GM18505 (cell line): Measurements from ENCODE around the gene GABARAPL2.

ENCODE experiments used
- ATAC-seq: cut with Tn5 transposase; IDR thresholded peaks from one replicate; pipeline ENCODE4 v1.9.1; 2021; ENCODE audit not compliant: unreplicated experiment
- POLR2A ChIP-seq: IDR thresholded peaks from 4 replicates; pipeline ENCODE4 v1.6.1; 2011; ENCODE audit warnings: borderline replicate concordance; ENCODE audit not compliant: insufficient read depth, insufficient read length; ENCODE audit errors: extremely low read depth

GABARAPL2 gene

DNA sequence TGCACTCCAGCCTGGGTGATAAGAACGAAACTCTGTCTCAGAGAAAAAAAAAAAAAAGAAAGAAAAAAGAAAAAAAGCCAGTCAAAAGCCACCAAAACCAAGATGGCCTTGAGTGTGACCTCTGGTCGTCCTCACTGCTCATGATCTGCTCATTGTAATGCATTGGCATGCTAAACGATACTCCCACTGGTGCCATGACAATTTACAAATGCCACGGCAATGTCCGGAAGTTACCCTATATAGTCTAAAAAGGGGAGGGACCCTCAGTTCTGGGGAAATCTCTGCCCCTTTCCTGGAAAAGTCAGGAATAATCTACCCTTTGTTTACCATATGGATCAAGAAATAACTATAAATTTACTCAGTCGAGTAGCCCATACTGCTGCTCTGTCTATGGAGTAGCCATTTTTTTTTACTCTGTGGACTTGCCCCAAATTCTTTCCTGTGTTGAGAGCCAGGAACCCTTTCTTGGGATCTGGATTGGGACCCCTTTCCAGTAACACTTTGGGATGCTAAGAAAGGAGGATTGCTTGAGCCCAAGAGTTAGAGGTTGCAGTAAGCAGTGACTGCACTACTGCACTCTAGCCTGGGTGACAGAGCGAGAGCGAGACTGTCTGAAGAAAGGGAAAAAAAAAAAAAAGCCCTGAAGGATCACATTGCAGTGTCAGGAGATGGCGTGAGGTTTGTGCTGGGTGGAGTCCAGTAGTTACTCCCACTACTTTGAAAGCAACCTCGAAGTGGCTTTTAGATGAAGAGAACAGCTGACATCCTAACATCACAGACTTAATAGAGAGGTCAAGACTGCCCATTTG lies 6.4 kb upstream of the GABARAPL2 start:
- no peak for TF ChIP-seq POLR2A

DNA sequence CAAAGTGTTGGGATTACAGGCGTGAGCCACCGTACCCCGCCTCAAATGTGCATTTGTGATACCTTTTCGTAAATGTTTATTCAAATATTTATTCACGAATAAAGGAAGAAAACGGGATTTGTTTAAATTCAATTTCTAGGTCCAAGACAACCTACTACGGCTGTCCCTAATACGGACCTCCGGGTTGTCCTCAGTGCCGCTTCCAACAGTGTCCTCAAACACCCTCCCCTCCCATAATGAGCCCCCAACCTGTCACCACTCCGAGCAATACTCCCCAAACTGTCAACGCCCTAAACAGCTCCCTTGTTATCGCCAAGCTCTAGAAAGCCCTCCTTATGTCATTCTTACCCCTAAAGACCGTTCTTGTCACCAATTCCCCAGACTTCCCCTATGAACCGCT lies 539 bp upstream of the GABARAPL2 start:
- ATAC-seq: no peak

More for the DNA sequence above, 6.4 kb upstream of the GABARAPL2 start:
- ATAC-seq: no peak

DNA sequence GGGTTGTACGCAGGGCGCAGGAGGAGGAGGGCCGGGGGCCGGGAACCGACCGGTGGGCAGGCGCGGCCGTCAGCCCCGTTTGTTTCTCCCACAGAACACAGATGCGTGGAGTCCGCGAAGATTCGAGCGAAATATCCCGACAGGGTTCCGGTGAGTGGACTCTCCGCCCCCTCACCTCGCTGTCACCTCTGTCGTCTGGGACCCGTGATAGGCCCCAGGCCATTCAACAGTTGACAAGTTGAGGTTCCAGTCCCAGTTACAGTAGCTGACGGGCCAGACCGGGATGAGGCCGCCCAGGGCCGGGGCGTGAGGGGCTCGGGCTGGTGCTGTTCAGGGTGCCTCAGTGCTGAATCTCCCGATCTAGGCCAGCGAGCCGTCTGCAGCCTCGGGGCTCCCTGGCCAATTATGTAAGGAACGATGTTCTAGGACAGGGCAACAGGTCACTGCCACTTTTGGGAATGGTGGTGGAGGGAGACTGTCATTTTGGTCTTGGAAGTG lies 628 bp downstream of the GABARAPL2 start:
- no peak for TF ChIP-seq POLR2A
- ATAC-seq: peak; percentile 3

More for the DNA sequence above, 539 bp upstream of the GABARAPL2 start:
- TF ChIP-seq POLR2A: no peak

DNA sequence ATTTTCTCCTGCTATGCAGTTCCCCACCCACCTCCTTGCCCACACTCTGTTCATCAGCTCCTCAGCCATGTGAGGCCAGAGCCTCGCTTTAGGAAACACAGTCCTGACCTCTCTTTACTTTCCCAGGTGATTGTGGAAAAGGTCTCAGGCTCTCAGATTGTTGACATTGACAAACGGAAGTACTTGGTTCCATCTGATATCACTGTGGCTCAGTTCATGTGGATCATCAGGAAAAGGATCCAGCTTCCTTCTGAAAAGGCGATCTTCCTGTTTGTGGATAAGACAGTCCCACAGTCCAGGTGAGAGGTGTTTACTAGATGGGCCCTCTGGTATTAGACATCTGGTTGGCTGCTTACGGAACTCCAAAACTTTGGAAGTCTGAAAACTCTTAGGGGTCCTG lies 1.7 kb downstream of the GABARAPL2 start:
- no peak for ATAC-seq
- TF ChIP-seq POLR2A: no peak

DNA sequence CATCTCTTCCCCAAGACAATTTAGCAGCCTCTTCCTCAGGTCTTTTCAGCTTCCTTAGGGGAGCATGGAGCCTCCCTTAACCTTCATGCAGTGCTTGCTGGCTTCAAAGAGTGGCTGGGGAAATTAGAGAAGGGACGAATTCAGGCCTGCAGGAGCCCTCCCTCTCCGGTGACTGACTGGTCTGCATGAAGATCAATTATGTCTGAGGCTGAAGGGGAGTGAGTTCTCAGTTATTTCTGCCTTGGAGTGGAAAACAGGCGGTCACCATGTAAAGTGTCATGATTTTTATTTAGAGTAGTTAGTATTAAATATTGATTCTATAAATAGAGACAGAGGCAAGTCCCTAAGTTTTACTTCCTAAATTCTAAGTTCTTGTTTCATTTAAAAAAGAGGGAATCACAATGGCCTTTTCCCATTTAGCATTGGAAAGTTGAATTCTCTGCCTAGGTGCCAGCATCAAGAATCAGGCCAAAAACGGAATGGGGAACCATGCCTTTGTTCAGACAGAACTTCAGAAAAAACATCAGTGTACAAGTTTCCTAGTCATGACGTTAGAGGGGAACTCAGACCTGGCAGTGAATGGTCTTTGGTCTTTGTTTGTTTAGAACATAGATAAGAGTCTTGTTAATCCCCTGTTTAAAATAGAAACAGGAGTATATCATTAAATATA lies 4.4 kb downstream of the GABARAPL2 start:
- ATAC-seq: no peak
- TF ChIP-seq POLR2A: no peak

DNA sequence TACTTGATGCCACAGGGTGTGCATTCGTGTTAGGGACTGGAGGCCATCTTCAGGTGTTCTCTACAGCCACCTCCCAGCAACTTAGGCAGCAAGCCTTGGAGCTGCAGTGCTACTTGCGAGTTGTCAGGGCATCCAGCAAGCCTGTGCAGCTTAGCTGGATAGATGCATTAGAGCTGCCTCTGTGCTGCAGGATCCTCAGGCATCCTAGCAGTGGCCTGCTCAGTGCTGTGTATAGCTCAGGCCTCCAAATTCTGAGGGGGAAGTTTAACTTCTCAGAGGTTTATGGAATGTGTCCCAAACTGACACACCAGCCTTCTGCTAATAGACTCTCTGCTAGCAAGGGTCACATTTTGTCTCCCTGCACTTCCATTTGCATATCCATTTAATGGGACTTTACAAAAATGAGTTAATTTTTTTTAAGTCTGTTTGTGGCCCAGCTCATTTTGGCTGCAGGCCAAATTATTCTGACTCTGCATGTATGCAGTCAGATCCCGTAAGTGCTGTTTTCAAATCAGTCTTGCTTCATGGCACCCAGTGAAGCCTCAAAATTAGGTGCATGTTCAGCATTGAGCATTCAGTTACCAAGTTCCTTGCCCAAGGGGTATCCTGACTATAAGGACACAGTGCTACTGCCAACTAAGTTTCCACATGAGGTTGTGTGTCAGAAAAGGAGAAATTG lies 6.8 kb downstream of the GABARAPL2 start:
- TF ChIP-seq POLR2A: no peak

DNA sequence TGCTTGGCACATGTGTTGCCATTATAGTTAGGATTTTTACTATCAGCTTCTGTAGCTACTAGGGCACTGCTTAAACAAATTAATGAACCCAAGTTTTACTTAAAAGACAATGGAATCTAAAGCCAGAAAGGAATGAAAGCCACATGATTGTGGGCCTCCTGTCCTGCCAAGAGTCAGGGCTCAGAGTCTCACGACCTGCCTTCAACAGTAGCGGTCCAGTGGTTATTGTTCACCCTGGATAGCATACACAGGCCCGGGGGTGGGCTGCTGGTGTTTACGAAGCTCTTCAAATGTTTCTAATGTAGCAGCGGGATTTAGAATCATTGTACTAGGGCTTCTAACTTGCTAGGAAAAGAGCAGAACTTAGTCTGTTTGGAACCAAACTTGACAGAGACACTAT lies 7.8 kb downstream of the GABARAPL2 start:
- TF ChIP-seq POLR2A: no peak
- no peak for ATAC-seq

More for the DNA sequence above, 6.8 kb downstream of the GABARAPL2 start:
- ATAC-seq: no peak

DNA sequence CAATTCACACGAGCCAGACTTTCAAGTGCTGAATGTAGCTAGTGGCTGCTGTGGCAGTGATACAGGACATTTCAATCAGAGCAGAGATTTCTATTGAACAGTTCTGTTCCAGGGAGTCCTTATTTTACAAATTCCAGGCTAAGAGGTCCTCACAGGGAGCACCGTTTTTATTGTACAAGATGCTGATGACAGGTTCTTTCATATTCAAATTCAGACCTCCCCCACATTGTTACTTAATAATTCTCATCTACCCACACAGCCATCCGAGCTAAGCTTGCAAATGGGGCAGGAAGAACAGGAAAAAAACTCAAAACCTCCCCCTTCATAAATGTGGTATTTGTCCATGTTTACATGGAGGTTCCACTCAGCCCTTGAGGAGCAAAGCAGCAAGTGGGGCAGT lies 9.8 kb downstream of the GABARAPL2 start:
- TF ChIP-seq POLR2A: no peak

DNA sequence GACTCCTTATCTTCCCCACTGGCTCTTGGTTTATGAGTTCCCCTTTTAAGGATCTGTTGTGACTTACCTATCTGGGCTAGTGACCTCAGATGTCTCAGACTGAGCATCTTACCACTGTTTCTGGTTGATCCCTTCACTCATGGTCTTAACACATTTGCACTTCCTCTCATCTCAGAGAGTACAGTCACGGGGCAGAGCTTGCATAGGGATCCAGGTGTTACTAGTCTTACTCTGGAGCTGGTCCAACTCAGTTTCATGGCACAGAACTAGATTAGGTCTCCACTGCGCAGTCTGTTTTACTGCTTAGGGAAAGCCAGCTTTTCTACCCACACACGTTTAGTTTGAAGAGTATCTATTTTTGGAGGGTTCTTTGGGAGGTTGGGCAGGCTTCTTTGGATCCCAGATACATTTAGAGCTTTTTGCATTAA lies 10.2 kb downstream of the GABARAPL2 start:
- peak; percentile 78 for ATAC-seq
- no peak for TF ChIP-seq POLR2A

More for the DNA sequence above, 9.8 kb downstream of the GABARAPL2 start:
- ATAC-seq: no peak

DNA sequence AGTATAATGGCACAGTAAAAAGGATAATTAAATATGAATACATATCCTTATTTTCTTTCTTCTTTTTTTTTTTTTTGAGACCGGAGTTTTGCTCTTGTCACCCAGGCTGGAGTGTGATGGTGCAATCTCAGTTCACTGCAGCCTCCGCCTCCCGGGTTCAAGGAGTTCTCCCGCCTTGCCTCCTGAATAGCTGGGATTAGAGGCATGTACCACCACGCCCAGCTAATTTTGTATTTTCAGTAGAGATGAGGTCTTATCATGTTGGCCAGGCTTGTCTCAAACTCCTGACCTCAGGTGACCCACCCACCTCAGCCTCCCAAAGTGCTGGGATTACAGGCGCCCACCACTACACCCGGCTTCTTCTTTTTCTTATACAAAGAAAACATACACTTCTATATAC lies 12.0 kb downstream of the GABARAPL2 start:
- no peak for ATAC-seq
- TF ChIP-seq POLR2A: no peak

DNA sequence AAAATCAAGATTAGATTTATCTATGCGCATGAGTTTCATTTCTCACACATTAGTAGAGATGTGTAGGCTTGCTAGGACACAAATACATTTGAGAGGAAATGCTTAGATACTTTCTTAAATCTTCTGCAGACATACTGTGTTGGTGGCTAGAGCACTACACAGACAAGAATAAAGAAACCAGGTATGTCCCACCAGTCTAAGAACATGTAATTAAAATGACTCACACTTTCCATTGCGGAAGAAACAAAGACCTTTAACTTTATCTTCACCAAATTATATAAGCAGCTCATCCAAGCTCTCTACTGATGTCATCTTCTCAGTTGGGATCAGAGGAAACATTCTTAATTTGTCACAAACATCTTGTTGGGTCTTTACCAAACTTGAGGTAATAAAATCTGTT lies 12.5 kb downstream of the GABARAPL2 start:
- no peak for ATAC-seq
- TF ChIP-seq POLR2A: no peak

DNA sequence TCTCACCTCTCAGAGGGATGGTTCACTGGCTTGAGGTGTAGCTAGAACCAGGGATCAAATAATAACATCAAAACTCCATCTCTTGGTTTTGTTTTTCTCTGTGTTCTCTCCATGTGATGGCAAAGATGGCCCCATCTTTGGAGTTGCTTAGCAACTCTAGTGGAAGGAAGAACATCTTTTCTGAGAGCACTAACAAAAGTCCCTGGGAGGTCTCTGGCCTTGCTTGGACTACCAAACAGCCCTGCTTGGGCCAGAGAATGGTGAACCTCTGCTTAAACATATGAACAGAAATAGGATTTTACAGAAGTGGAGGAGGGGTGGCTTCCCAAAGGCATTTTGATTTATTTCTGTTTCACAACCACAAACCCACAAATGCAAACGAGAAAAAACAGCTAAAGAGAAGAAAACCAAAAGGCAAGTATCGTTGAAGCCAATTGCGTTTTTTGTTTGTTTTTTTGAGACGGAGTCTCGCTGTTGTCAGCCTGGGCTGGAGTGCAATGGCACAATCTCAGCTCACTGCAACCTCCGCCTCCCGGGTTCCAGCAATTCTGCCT lies 13.2 kb downstream of the GABARAPL2 start:
- ATAC-seq: no peak

DNA sequence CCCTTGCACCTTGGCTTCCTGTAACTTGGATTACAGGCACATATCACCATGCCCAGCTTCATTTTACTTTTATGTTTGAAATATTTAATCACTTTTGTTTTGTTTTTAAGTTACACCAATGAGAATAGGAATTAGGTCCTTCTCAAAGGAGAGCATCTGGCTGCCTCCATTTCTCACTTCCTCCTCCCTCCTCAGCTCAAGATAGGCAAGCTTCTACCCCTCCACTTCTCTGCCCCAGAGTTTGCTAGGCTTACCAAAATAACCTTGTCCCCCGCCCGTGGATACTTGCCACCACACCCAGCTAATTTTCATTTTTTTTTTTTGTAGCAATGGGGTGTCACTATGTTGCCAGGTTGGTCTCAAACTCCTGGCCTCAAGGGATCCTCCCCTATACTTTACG lies 17.9 kb downstream of the GABARAPL2 start:
- ATAC-seq: peak; percentile 61

More for the DNA sequence above, 13.2 kb downstream of the GABARAPL2 start:
- TF ChIP-seq POLR2A: no peak

More for the DNA sequence above, 17.9 kb downstream of the GABARAPL2 start:
- TF ChIP-seq POLR2A: no peak
